ENCODE results near the gene JAM3. TPM values are rescaled to one million over a fixed set of nuclear protein-coding genes. Genes with fewer than 3 reads are reported as not detected.
A peak's percentile ranks its signal among the peaks of the same experiment; 100 is the strongest.

JAM3 gene
- total RNA-seq, 1 experiment from 2014 or later: 32.9 TPM

DNA sequence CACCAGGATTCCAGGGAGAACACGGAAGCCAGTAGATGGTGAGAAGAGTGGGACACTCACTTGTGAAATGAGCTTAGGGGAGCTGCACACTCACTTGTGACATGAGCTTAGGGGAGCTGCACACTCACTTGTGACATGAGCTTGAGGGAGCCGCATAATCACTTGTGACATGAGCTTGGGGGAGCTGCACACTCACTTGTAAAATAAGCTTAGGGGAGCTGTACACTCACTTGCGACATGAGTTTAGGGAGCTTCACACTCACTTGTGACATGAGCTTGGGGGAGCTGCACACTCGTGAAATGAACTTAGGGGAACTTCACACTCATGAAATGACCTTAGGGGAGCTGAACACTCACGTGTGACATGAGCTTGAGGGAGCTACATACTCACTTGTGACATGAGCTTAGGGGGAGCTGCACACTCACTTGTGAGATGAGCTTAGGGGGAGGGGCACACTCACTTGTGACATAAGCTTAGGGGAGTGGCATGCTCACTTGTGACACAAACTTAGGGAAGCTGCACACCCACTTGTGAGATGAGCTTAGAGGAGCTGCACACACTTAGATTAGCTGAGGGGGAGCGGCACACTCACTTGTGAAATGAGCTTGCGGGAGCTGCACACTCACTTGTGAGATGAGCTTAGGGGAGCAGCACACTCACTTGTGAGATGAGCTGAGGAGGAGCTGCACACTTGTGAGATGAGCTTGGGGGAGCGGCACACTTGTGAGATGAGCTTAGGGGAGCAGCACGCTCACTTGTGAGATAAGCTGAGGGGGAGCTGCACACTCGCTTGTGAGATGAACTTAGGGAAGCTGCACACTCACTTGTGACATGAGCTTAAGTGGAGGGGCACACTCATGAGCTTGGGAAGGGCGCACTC, 95.9 kb downstream of the JAM3 start (continued):
- TF ChIP-seq ATF1 (CRISPR knock-in tag; IDR thresholded peaks at IDR 0.05): no peak
- TF ChIP-seq ZNF121 (CRISPR knock-in tag; IDR thresholded peaks at IDR 0.05): no peak
- TF ChIP-seq, protein P1, sequence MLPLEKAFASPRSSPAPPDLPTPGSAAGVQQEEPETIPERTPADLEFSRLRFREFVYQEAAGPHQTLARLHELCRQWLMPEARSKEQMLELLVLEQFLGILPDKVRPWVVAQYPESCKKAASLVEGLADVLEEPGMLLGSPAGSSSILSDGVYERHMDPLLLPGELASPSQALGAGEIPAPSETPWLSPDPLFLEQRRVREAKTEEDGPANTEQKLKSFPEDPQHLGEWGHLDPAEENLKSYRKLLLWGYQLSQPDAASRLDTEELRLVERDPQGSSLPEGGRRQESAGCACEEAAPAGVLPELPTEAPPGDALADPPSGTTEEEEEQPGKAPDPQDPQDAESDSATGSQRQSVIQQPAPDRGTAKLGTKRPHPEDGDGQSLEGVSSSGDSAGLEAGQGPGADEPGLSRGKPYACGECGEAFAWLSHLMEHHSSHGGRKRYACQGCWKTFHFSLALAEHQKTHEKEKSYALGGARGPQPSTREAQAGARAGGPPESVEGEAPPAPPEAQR (CRISPR knock-in tag; IDR thresholded peaks at IDR 0.05): 0 out of 2 replicates have a peak, but pooled peaks have one; percentile 3
- 0 out of 2 replicates have a peak, but pooled peaks have one; percentile 9 for TF ChIP-seq KAT7 (CRISPR knock-in tag; IDR thresholded peaks at IDR 0.05; ENCODE audit: borderline replicate concordance)
- TF ChIP-seq, protein P2, sequence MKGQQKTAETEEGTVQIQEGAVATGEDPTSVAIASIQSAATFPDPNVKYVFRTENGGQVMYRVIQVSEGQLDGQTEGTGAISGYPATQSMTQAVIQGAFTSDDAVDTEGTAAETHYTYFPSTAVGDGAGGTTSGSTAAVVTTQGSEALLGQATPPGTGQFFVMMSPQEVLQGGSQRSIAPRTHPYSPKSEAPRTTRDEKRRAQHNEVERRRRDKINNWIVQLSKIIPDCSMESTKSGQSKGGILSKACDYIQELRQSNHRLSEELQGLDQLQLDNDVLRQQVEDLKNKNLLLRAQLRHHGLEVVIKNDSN (CRISPR knock-in tag; IDR thresholded peaks at IDR 0.05): no peak
- TF ChIP-seq ZNF671 (CRISPR knock-in tag; IDR thresholded peaks at IDR 0.05): no peak

DNA sequence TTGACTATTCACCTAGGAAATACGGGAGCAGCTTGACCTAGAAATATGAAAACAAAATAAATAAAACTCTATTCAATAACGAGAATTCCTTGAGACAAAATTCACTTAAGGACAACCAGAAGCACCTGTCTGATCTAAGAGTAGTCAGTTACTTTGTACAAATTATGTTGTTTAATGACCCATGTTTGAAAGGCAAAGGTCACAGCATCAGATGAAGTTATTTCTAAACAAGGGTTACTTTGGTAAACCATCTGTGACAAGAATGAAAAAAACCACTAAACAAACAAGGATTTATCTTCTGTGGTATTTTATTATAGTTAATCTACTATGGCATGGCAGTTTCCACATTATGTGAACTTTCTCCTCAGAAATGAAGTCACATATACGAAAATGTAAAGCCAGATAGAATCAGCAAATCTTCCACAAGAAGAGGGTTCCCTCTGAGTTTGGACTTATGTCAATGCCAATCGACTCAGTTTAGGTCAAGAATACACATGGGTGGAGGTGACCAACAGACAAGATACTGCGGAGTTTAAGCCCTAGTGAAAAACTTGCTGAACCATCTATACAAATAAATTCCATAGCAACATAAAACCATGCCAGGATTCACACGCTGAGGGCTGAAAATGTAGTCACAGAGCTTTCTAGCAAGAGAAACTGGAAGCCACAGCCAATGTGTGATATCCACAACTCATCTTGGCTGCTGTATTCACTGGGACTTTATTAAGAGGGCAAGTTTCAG, 101.5 kb downstream of the JAM3 start:
- H3K4me3 Mint-ChIP-seq: no peak overlapping the region
- ChIA-PET POLR2A (no interaction called here), CTCF (no interaction called here)
- H3K27ac Mint-ChIP-seq: no peak overlapping the region
- H3K9me3 Mint-ChIP-seq: peaks cover 56% of the 10 kb centered on the region
- DNase-seq (ENCODE audit: low spot score): no peak
- ATAC-seq: no peak
- H3K4me1 Mint-ChIP-seq: no peaks in the 10 kb centered on the region
- peaks cover 93% of the 10 kb centered on the region for H3K36me3 Mint-ChIP-seq
- peaks cover 8% of the 10 kb centered on the region for H3K27me3 Mint-ChIP-seq (ENCODE audit: low read depth)
- TF ChIP-seq, protein P3, sequence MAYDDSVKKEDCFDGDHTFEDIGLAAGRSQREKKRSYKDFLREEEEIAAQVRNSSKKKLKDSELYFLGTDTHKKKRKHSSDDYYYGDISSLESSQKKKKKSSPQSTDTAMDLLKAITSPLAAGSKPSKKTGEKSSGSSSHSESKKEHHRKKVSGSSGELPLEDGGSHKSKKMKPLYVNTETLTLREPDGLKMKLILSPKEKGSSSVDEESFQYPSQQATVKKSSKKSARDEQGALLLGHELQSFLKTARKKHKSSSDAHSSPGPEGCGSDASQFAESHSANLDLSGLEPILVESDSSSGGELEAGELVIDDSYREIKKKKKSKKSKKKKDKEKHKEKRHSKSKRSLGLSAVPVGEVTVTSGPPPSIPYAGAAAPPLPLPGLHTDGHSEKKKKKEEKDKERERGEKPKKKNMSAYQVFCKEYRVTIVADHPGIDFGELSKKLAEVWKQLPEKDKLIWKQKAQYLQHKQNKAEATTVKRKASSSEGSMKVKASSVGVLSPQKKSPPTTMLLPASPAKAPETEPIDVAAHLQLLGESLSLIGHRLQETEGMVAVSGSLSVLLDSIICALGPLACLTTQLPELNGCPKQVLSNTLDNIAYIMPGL (CRISPR knock-in tag; IDR thresholded peaks at IDR 0.05): no peak
- TF ChIP-seq ZNF219 (CRISPR knock-in tag; IDR thresholded peaks at IDR 0.05; ENCODE audit: borderline replicate concordance): no peak
- TF ChIP-seq, protein P4, sequence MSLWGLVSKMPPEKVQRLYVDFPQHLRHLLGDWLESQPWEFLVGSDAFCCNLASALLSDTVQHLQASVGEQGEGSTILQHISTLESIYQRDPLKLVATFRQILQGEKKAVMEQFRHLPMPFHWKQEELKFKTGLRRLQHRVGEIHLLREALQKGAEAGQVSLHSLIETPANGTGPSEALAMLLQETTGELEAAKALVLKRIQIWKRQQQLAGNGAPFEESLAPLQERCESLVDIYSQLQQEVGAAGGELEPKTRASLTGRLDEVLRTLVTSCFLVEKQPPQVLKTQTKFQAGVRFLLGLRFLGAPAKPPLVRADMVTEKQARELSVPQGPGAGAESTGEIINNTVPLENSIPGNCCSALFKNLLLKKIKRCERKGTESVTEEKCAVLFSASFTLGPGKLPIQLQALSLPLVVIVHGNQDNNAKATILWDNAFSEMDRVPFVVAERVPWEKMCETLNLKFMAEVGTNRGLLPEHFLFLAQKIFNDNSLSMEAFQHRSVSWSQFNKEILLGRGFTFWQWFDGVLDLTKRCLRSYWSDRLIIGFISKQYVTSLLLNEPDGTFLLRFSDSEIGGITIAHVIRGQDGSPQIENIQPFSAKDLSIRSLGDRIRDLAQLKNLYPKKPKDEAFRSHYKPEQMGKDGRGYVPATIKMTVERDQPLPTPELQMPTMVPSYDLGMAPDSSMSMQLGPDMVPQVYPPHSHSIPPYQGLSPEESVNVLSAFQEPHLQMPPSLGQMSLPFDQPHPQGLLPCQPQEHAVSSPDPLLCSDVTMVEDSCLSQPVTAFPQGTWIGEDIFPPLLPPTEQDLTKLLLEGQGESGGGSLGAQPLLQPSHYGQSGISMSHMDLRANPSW (CRISPR knock-in tag; conservative IDR thresholded peaks at IDR 0.05; ENCODE audit: low read depth): no peak
- TF ChIP-seq, protein P5, sequence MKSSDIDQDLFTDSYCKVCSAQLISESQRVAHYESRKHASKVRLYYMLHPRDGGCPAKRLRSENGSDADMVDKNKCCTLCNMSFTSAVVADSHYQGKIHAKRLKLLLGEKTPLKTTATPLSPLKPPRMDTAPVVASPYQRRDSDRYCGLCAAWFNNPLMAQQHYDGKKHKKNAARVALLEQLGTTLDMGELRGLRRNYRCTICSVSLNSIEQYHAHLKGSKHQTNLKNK (CRISPR knock-in tag; IDR thresholded peaks at IDR 0.05): no peak
- TF ChIP-seq TP53 (CRISPR knock-in tag; IDR thresholded peaks at IDR 0.05): no peak
- TF ChIP-seq, protein P6, sequence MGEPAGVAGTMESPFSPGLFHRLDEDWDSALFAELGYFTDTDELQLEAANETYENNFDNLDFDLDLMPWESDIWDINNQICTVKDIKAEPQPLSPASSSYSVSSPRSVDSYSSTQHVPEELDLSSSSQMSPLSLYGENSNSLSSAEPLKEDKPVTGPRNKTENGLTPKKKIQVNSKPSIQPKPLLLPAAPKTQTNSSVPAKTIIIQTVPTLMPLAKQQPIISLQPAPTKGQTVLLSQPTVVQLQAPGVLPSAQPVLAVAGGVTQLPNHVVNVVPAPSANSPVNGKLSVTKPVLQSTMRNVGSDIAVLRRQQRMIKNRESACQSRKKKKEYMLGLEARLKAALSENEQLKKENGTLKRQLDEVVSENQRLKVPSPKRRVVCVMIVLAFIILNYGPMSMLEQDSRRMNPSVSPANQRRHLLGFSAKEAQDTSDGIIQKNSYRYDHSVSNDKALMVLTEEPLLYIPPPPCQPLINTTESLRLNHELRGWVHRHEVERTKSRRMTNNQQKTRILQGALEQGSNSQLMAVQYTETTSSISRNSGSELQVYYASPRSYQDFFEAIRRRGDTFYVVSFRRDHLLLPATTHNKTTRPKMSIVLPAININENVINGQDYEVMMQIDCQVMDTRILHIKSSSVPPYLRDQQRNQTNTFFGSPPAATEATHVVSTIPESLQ (CRISPR knock-in tag; IDR thresholded peaks at IDR 0.05): no peak
- no peak for TF ChIP-seq ATF1 (CRISPR knock-in tag; IDR thresholded peaks at IDR 0.05)
- TF ChIP-seq, protein P7, sequence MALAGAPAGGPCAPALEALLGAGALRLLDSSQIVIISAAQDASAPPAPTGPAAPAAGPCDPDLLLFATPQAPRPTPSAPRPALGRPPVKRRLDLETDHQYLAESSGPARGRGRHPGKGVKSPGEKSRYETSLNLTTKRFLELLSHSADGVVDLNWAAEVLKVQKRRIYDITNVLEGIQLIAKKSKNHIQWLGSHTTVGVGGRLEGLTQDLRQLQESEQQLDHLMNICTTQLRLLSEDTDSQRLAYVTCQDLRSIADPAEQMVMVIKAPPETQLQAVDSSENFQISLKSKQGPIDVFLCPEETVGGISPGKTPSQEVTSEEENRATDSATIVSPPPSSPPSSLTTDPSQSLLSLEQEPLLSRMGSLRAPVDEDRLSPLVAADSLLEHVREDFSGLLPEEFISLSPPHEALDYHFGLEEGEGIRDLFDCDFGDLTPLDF (CRISPR knock-in tag; IDR thresholded peaks at IDR 0.05): no peak
- TF ChIP-seq GRHL2 (CRISPR knock-in tag; IDR thresholded peaks at IDR 0.05; ENCODE audit: insufficient replicate concordance, severe bottlenecking): no peak
- TF ChIP-seq HMGA2 (CRISPR knock-in tag; IDR thresholded peaks at IDR 0.05): no peak
- TF ChIP-seq IRF2 (CRISPR knock-in tag; IDR thresholded peaks at IDR 0.05; ENCODE audit: borderline replicate concordance, low read depth): no peak
- TF ChIP-seq, protein P8, sequence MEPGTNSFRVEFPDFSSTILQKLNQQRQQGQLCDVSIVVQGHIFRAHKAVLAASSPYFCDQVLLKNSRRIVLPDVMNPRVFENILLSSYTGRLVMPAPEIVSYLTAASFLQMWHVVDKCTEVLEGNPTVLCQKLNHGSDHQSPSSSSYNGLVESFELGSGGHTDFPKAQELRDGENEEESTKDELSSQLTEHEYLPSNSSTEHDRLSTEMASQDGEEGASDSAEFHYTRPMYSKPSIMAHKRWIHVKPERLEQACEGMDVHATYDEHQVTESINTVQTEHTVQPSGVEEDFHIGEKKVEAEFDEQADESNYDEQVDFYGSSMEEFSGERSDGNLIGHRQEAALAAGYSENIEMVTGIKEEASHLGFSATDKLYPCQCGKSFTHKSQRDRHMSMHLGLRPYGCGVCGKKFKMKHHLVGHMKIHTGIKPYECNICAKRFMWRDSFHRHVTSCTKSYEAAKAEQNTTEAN (CRISPR knock-in tag; IDR thresholded peaks at IDR 0.05): no peak
- TF ChIP-seq NR2C2 (CRISPR knock-in tag; IDR thresholded peaks at IDR 0.05): no peak

All from WTC11 (cell line).